HCT116 (cell line): Measurements from ENCODE around the gene CYP1A1. TPM values are rescaled to one million over a fixed set of nuclear protein-coding genes. Genes with fewer than 3 reads are reported as not detected.

ENCODE experiments used
- ATAC-seq: fragments of 200-7000 bp; cut with Tn5 transposase; 2 replicates; pipeline ENCODE4 v1.9.1; 2020; ENCODE audit warnings: mild to moderate bottlenecking, moderate library complexity
- BruUV-seq: library from RNA; stranded (reverse); fragments of 400-500 nt; replicated peaks from 2 replicates; lab custom pipeline; 2021; lab: Mats Ljungman, UMichigan
- CTCF ChIA-PET: fragments of 300-600 bp; sonication (Branson Sonifier 250); formaldehyde crosslinking; loops from one replicate; lab custom pipeline; 2021; ENCODE audit warnings: antibody characterized with exemption; lab: Charles Lee
- POLR2A ChIA-PET: fragments of 300-600, 350-600 bp; sonication (Branson Sonifier 250); formaldehyde crosslinking; loops from one replicate; lab custom pipeline; 2021; ENCODE audit warnings: antibody characterized with exemption; lab: Charles Lee
- RAD21 ChIA-PET, 2 experiments: fragments of 300-600 bp; sonication (Branson Sonifier 250); formaldehyde crosslinking; loops; one replicate each; lab custom pipeline; 2023; ENCODE audit warnings: low total read pairs in 2 of 2; ENCODE audit not compliant: uncharacterized antibody in 2 of 2, unreplicated experiment in 2 of 2, low non-redundant PET in 1 of 2; lab: Charles Lee
- DNase-seq: peaks from one replicate; pipeline ENCODE4 v3.0.0-alpha.2; 2010; ENCODE audit warnings: low read depth, low spot score
- H2AFZ ChIP-seq: fragments of 200-600 bp; shearing (Covaris generic), sonication (generic); 2 replicates; pipeline ENCODE4 v1.6.1; 2017; ENCODE audit warnings: low read depth, mixed run types, mixed read lengths, antibody characterized with exemption, low read length; ENCODE audit not compliant: poor library complexity, severe bottlenecking
- H3K27ac ChIP-seq: 2 replicates; pipeline ENCODE4 v1.5.1; 2012; ENCODE audit warnings: low read depth, low read length
- H3K27me3 ChIP-seq: fragments of 200-600 bp; sonication (generic); 2 replicates; pipeline ENCODE4 v1.6.1; 2016; ENCODE audit warnings: mixed run types, low read length, mixed read lengths; ENCODE audit not compliant: insufficient read depth
- H3K36me3 ChIP-seq, 2 experiments: fragments of 200-500 bp in 1 of 2; fragments of 200-600 bp in 1 of 2; sonication (Bioruptor generic) in 1 of 2; sonication (generic) in 1 of 2; 2 replicates each; pipeline versions ENCODE4 v1.5.1 to v1.6.1; 2014 to 2016; ENCODE audit warnings: low read length in 2 of 2, inconsistent platforms in 1 of 2, mixed read lengths in 1 of 2, mixed run types in 1 of 2; ENCODE audit not compliant: insufficient read depth in 2 of 2, control insufficient read depth in 1 of 2
- H3K4me1 ChIP-seq, 2 experiments: fragments of 200-600 bp in 1 of 2; sonication (generic) in 1 of 2; 2 replicates each; pipeline versions ENCODE4 v1.5.1 to v1.6.1; 2012 to 2017; ENCODE audit warnings: low read length in 2 of 2, inconsistent platforms in 1 of 2, mild to moderate bottlenecking in 1 of 2, mixed read lengths in 1 of 2, mixed run types in 1 of 2, moderate library complexity in 1 of 2; ENCODE audit not compliant: insufficient read depth in 2 of 2, control insufficient read depth in 1 of 2
- H3K4me2 ChIP-seq: fragments of 200-600 bp; sonication (generic); 2 replicates; pipeline ENCODE4 v1.6.1; 2017; ENCODE audit warnings: mixed run types, low read length, mixed read lengths
- H3K4me3 ChIP-seq, 2 experiments: fragments of 200-600 bp in 1 of 2; sonication (generic) in 1 of 2; replicated peaks in 1 of 2; 2 replicates each; pipeline ENCODE4 v1.5.1; 2011 to 2016; ENCODE audit warnings: low read length in 2 of 2, control low read depth in 1 of 2, low read depth in 1 of 2, mild to moderate bottlenecking in 1 of 2, mixed read lengths in 1 of 2, mixed run types in 1 of 2
- H3K79me2 ChIP-seq: fragments of 200-600 bp; sonication (generic); 2 replicates; pipeline ENCODE4 v1.6.1; 2017; ENCODE audit warnings: mild to moderate bottlenecking, mixed run types, low read length, moderate library complexity, mixed read lengths; ENCODE audit not compliant: insufficient read depth
- H3K9ac ChIP-seq: fragments of 200-600 bp; sonication (generic); 2 replicates; pipeline ENCODE4 v1.6.1; 2016; ENCODE audit warnings: low read length, mixed read lengths
- H3K9me2 ChIP-seq: fragments of 200-600 bp; sonication (generic), shearing (Covaris generic); 2 replicates; pipeline ENCODE4 v1.6.1; 2017; ENCODE audit warnings: mixed run types, mild to moderate bottlenecking, moderate library complexity; ENCODE audit not compliant: insufficient read depth
- H3K9me3 ChIP-seq, 2 experiments: fragments of 200-500 bp in 1 of 2; fragments of 200-600 bp in 1 of 2; sonication (Bioruptor generic) in 1 of 2; sonication (generic) in 1 of 2; 2 replicates each; pipeline ENCODE4 v1.6.1; 2014 to 2017; ENCODE audit warnings: low read length in 2 of 2, mixed read lengths in 2 of 2, inconsistent platforms in 1 of 2, low read depth in 1 of 2, mild to moderate bottlenecking in 1 of 2, mixed run types in 1 of 2, moderate library complexity in 1 of 2; ENCODE audit not compliant: control insufficient read depth in 1 of 2, insufficient read depth in 1 of 2
- H4K20me1 ChIP-seq: fragments of 200-600 bp; sonication (generic), shearing (Covaris generic); 2 replicates; pipeline ENCODE4 v1.6.1; 2017; ENCODE audit warnings: mixed run types, mild to moderate bottlenecking, moderate library complexity; ENCODE audit not compliant: insufficient read depth
- CEBPB ChIP-seq: IDR thresholded peaks from 2 replicates; pipeline ENCODE4 v1.6.1; 2012; ENCODE audit warnings: low read depth
- FOSL1 ChIP-seq: IDR thresholded peaks from 2 replicates; pipeline ENCODE4 v1.6.1; 2012; ENCODE audit warnings: low read depth
- JUND ChIP-seq: IDR thresholded peaks from 2 replicates; pipeline ENCODE4 v1.6.1; 2012
- POLR2AphosphoS5 ChIP-seq: IDR thresholded peaks from 2 replicates; pipeline ENCODE4 v1.6.1; 2011; ENCODE audit warnings: mild to moderate bottlenecking, low read depth, low read length, moderate library complexity
- RAD21 ChIP-seq: IDR thresholded peaks from 2 replicates; pipeline ENCODE4 v1.6.1; 2012; ENCODE audit warnings: low read depth, mild to moderate bottlenecking
- SP1 ChIP-seq: IDR thresholded peaks from 2 replicates; pipeline ENCODE4 v1.6.1; 2012; ENCODE audit warnings: low read depth
- ZFX ChIP-seq: fragments of 450-650 bp; IDR thresholded peaks from 2 replicates; pipeline ENCODE4 v1.6.1; 2017
- ZNF274 ChIP-seq: fragments of 200-500 bp; sonication (Bioruptor generic); IDR thresholded peaks from 2 replicates; pipeline ENCODE4 v1.6.1; 2014; ENCODE audit warnings: mild to moderate bottlenecking, low read depth, low read length, inconsistent platforms
- intact Hi-C: fragments of 100-400 bp; cut with micrococcal nuclease; formaldehyde crosslinking; loops from 2 replicates; pipeline ENCODE4 v1.10.0; 2022
- total RNA-seq: library from RNA; stranded (reverse); gene quantifications from one replicate; pipeline ENCODE4 v1.2.1, GENCODE V29; 2021; ENCODE audit not compliant: unreplicated experiment
- TF ChIP-seq, protein P1 (sequence below): IDR thresholded peaks from 2 replicates; pipeline ENCODE4 v1.6.1; 2012; ENCODE audit warnings: low read depth

CYP1A1 gene
- total RNA-seq, 1 experiment from 2014 or later, result 1.5 TPM

DNA sequence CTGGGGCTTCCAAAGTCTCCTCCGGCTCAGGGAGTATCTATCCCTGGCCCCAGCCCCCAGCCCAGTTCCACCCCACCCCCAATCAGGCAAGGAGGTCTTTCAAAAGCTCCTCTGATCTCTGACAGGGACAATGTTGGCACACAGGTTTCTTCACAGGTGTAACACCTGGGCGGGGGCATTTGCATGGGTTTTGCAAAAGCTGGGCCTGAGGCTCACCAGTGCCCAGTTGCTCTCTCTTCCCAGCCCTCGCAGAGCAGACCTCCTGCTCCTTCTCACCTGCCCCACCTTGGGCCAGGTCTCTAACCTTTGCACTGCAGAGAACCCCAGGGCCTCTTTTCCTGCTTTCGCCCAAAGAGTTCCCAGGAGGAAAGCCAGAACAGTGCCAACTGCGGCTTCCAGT is 48.0 kb upstream of the CYP1A1 start:
- Histone ChIP-seq H3K79me2 (no peaks in the 10 kb centered on the region), H3K9me2 (no peaks in the 10 kb centered on the region), H3K4me1 (peaks cover 2 to 16% of the 10 kb centered on the region in 2 experiments; a peak in 3 of 4 replicates), H3K27me3 (no peaks in the 10 kb centered on the region), H3K4me3 (no peak overlapping the region), H3K27ac (no peak overlapping the region), H3K36me3 (no peaks in the 10 kb centered on the region), H3K9me3 (no peaks in the 10 kb centered on the region), H3K4me2 (no peak overlapping the region), H4K20me1 (no peaks in the 10 kb centered on the region), H2AFZ (no peak overlapping the region), H3K9ac (no peak overlapping the region)
- ChIA-PET POLR2A (no interaction called here), RAD21 (no interaction called here), CTCF (interaction anchor here (1.2 to 6.1 kb wide), 3 partner anchors 11 to 178 kb away, joined by 3 to 258 read pairs (median 88); no protein-coding TSS in a partner anchor)
- intact Hi-C loops, result no loop called here
- DNase-seq (no peak), ATAC-seq (no peak)
- TF ChIP-seq RAD21, result no peak
- TF ChIP-seq JUND, result no peak
- TF ChIP-seq ZFX, result no peak
- TF ChIP-seq ZNF274, result no peak
- no peak for TF ChIP-seq SP1
- TF ChIP-seq, protein P1, sequence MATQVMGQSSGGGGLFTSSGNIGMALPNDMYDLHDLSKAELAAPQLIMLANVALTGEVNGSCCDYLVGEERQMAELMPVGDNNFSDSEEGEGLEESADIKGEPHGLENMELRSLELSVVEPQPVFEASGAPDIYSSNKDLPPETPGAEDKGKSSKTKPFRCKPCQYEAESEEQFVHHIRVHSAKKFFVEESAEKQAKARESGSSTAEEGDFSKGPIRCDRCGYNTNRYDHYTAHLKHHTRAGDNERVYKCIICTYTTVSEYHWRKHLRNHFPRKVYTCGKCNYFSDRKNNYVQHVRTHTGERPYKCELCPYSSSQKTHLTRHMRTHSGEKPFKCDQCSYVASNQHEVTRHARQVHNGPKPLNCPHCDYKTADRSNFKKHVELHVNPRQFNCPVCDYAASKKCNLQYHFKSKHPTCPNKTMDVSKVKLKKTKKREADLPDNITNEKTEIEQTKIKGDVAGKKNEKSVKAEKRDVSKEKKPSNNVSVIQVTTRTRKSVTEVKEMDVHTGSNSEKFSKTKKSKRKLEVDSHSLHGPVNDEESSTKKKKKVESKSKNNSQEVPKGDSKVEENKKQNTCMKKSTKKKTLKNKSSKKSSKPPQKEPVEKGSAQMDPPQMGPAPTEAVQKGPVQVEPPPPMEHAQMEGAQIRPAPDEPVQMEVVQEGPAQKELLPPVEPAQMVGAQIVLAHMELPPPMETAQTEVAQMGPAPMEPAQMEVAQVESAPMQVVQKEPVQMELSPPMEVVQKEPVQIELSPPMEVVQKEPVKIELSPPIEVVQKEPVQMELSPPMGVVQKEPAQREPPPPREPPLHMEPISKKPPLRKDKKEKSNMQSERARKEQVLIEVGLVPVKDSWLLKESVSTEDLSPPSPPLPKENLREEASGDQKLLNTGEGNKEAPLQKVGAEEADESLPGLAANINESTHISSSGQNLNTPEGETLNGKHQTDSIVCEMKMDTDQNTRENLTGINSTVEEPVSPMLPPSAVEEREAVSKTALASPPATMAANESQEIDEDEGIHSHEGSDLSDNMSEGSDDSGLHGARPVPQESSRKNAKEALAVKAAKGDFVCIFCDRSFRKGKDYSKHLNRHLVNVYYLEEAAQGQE, result no peak
- TF ChIP-seq POLR2AphosphoS5, result no peak
- no peak for TF ChIP-seq CEBPB
- no peak for TF ChIP-seq FOSL1
- no TSS peak for BruUV-seq
